AG09319 (cell line): ENCODE measurements around the gene EPB41L3.

ENCODE experiments used
- DNase-seq: peaks from one replicate; pipeline ENCODE4 v3.0.0-alpha.2; 2010; ENCODE audit warnings: low read depth; ENCODE audit errors: extremely low read depth
- CTCF ChIP-seq: IDR thresholded peaks from 2 replicates; pipeline ENCODE4 v1.5.1; 2011; ENCODE audit warnings: low read depth, mild to moderate bottlenecking, inconsistent platforms, low read length, moderate library complexity

Gene EPB41L3

GRCh38 chr18:5542515-5543035, 1.2 kb downstream of the EPB41L3 start:
- no peak for TF ChIP-seq CTCF
- no peak for DNase-seq

- TF ChIP-seq CTCF: no peak
- DNase-seq: no peak
Observed at GRCh38 chr18:5541644-5542043, 2.2 kb downstream of the EPB41L3 start.

GRCh38 chr18:5539391-5539790, 4.4 kb downstream of the EPB41L3 start:
- no peak for DNase-seq
- no peak for TF ChIP-seq CTCF

- DNase-seq: no peak
- no peak for TF ChIP-seq CTCF
Observed at GRCh38 chr18:5538544-5538943, 5.3 kb downstream of the EPB41L3 start.

GRCh38 chr18:5537860-5538259, 5.9 kb downstream of the EPB41L3 start:
- no peak for TF ChIP-seq CTCF

GRCh38 chr18:5534845-5535244, 9.0 kb downstream of the EPB41L3 start:
- TF ChIP-seq CTCF: no peak
- no peak for DNase-seq

More at GRCh38 chr18:5537860-5538259, 5.9 kb downstream of the EPB41L3 start:
- DNase-seq: no peak

- DNase-seq: no peak
- TF ChIP-seq CTCF: no peak
Observed at GRCh38 chr18:5532066-5532465, 11.7 kb downstream of the EPB41L3 start.
